Mucosa of descending colon (tissue), 3 donors: ENCODE measurements around the gene PRXL2A. TPM values are rescaled to one million over a fixed set of nuclear protein-coding genes. Genes with fewer than 3 reads are reported as not detected.

ENCODE experiments used
- ATAC-seq: fragments of 200-7000 bp; cut with Tn5 transposase; one replicate; pipeline ENCODE4 v1.9.1; 2020; ENCODE audit warnings: mild to moderate bottlenecking, moderate library complexity
- DNase-seq, 3 donors: peaks; one replicate each; pipeline ENCODE4 v3.0.0-alpha.2; 2020
- H3K36me3 ChIP-seq: fragments of 200-600 bp; one replicate; pipeline ENCODE4 v1.8.0; 2021; ENCODE audit warnings: low read depth, mild to moderate bottlenecking
- H3K4me1 ChIP-seq: fragments of 200-600 bp; one replicate; pipeline ENCODE4 v1.8.0; 2021; ENCODE audit warnings: low read depth, mild to moderate bottlenecking
- H3K4me3 ChIP-seq: fragments of 200-600 bp; one replicate; pipeline ENCODE4 v1.8.0; 2021; ENCODE audit warnings: mild to moderate bottlenecking
- H3K9me3 ChIP-seq: fragments of 200-600 bp; one replicate; pipeline ENCODE4 v1.8.0; 2021; ENCODE audit warnings: mild to moderate bottlenecking
- CTCF ChIP-seq: fragments of 200-600 bp; IDR thresholded peaks from one replicate; pipeline ENCODE4 v1.8.0; 2022; ENCODE audit warnings: antibody characterized with exemption, mild to moderate bottlenecking
- intact Hi-C, 2 donors: fragments of 100-400 bp; cut with DNase I in 1 of 2; cut with micrococcal nuclease in 1 of 2; formaldehyde crosslinking; loops; one replicate each; pipeline versions ENCODE4 v1.11.0 to v1.11.1; 2022; cut with DNase I, micrococcal nuclease
- total RNA-seq, 3 donors: library from RNA; stranded (reverse); fragmentation: NEBNext Ultra II Directional in 2 of 3; extraction: Animal tissue kit (Norgen Biotek cat#: 25700) in 2 of 3; gene quantifications; one replicate each; pipeline versions ENCODE4 v1.2.1 to v1.2.4, GENCODE V29; 2021 to 2023
- donor health status: DM: no; HTN: no; CAD: no; lungs with moderate emphysema.
- donor health status: DM: no; HTN: no; CAD: no.
- donor health status: DM: no; HTN: yes; CAD: no.

PRXL2A gene
- total RNA-seq, 3 donors from 2014 or later = 95.2 to 123 (median 95.8) TPM

DNA sequence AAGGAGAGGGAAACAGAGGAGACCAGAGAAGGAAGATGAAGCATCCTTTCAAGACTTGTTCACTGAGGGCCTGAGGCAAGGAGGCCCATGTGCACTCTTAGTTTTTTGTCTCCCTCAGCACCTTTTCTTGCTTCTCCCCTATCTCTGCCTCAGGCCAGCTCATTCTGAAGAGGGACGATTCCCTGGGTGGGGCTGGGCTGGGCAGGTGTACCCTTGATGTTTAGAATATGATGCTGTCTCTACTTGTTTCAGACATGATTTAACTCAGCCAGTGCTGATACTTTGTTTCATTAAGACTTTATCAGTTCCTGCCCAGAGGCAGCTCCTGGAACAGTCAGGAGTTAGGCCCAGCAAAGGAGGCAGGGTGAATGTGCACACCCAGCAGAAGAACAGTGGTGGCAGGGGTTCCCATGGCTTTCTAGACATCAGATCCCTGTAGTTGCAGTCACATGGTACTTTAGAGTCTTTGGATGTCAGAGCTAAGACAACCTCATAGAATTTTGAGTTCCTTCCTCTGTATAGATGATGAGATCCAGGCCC is 3.4 kb downstream of the PRXL2A start:
- Histone ChIP-seq H3K4me3 (no peak overlapping the region), H3K36me3 (no peaks in the 10 kb centered on the region), H3K4me1 (peaks cover 64% of the 10 kb centered on the region), H3K9me3 (no peaks in the 10 kb centered on the region)
- no peak for TF ChIP-seq CTCF
- DNase-seq = no peak
- intact Hi-C loops = no loop called here
- no peak for ATAC-seq

DNA sequence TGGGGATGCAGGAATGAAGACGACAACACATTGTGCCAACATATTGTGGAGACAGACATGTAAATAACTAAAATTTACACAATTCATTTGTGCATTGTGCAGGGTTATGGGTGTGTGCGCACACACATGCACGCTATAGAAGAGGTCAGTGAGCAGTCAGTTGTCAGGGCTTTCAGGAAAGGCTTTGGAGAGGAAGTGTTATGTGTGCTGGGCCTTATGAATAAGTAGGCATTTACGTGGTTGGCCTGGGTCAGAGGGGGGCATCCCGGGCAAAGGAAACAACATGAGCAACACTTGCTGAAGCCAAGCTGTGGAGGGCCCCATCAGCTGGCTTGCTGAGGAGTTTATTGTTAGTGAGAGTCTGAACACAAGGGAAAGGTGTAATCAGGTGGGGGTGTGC is 4.1 kb downstream of the PRXL2A start:
- no peaks in the 10 kb centered on the region for H3K36me3 ChIP-seq
- DNase-seq (no peak), ATAC-seq (no peak)
- intact Hi-C loops = no loop called here
- no peak overlapping the region for H3K4me3 ChIP-seq
- no peak for TF ChIP-seq CTCF
- no peaks in the 10 kb centered on the region for H3K9me3 ChIP-seq
- peaks cover 62% of the 10 kb centered on the region for H3K4me1 ChIP-seq

- TF ChIP-seq CTCF = no peak
- ATAC-seq (no peak), DNase-seq (peak in 1 of 3 donors; percentile 10)
- intact Hi-C loops = no loop called here
- Histone ChIP-seq H3K4me3 (no peak overlapping the region), H3K9me3 (no peaks in the 10 kb centered on the region), H3K36me3 (no peaks in the 10 kb centered on the region), H3K4me1 (peaks cover 60% of the 10 kb centered on the region)
These were observed 5.1 kb downstream of the PRXL2A start for GRCh38 chr10:80413271-80413996.

DNA sequence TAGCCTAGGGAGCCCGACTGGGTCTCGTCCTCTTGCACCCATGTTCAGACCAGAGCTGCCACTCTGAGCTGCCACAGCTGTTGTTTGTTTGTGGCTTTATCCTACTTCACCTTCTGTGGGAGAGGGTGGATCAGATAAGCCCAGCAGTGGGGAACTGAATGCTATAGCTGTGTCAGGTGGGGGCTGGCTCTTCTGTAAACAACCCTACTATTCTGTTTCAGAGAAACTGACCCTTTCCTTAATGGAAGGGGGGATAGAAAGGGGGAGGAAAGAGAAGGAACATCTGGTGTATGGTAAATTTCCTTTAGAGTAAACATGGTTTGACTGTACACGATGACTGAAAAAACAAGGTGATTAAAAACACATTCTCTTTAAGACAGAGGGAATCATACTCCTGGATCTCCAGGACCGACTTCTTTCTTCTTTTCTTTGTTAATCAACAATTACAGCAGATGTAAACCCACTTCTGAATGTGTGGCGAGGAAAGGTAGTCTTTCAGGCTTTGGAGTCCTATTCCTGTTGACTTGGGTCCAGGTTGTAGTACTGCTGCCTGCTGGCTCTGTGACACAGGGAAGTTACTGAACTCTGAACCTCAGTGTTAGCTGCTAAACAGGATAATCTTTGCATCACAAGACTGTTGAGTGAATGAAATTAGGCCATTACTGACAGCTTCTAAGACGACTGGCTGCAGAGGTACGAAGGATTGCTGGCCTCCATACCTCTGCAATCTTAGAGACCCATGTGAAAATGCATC is 6.0 kb downstream of the PRXL2A start:
- intact Hi-C loops = no loop called here
- Histone ChIP-seq H3K4me1 (peaks cover 58% of the 10 kb centered on the region), H3K9me3 (no peaks in the 10 kb centered on the region), H3K36me3 (no peaks in the 10 kb centered on the region), H3K4me3 (no peak overlapping the region)
- ATAC-seq = peak; percentile 80
- TF ChIP-seq CTCF = no peak
- DNase-seq = peak in 1 of 3 donors; percentile 62

GRCh38 chr10:80415734-80416478 is 7.6 kb downstream of the PRXL2A start:
- ATAC-seq = peak; percentile 40
- TF ChIP-seq CTCF = no peak
- no peak for DNase-seq
- no peaks in the 10 kb centered on the region for H3K9me3 ChIP-seq
- intact Hi-C loops = no loop called here
- H3K4me1 ChIP-seq = peaks cover 42% of the 10 kb centered on the region
- no peak overlapping the region for H3K4me3 ChIP-seq
- H3K36me3 ChIP-seq = no peaks in the 10 kb centered on the region
